RWPE2 (cell line): ENCODE measurements around the gene AP3M1.

ENCODE experiments used
- ATAC-seq: fragments of 200-7000 bp; cut with Tn5 transposase; 3 replicates; pipeline ENCODE4 v1.9.1; 2021; ENCODE audit warnings: low read depth
- DNase-seq: peaks from one replicate; pipeline ENCODE4 v3.0.0-alpha.2; 2020; ENCODE audit warnings: low spot score
- H3K27ac ChIP-seq: fragments of 450-650 bp; 2 replicates; pipeline ENCODE4 v1.5.1; 2017; ENCODE audit warnings: mild to moderate bottlenecking; ENCODE audit not compliant: poor library complexity, severe bottlenecking
- H3K27me3 ChIP-seq: fragments of 250-450 bp; sonication (Bioruptor Pico); 2 replicates; pipeline ENCODE4 v1.5.1; 2021; ENCODE audit warnings: mild to moderate bottlenecking, moderate library complexity; ENCODE audit not compliant: insufficient read depth, poor library complexity, severe bottlenecking
- H3K36me3 ChIP-seq: fragments of 250-450 bp; sonication (Bioruptor Pico); 2 replicates; pipeline ENCODE4 v1.5.1; 2020; ENCODE audit warnings: low read depth, mild to moderate bottlenecking, moderate library complexity
- H3K4me1 ChIP-seq: fragments of 250-450 bp; sonication (Bioruptor Pico); 2 replicates; pipeline ENCODE4 v1.5.1; 2021; ENCODE audit warnings: mild to moderate bottlenecking, moderate library complexity; ENCODE audit not compliant: insufficient read depth, poor library complexity, severe bottlenecking
- H3K4me3 ChIP-seq: fragments of 250-450 bp; sonication (Bioruptor Pico); 2 replicates; pipeline ENCODE4 v1.5.1; 2021; ENCODE audit warnings: mild to moderate bottlenecking, moderate library complexity; ENCODE audit not compliant: severe bottlenecking
- H3K9me3 ChIP-seq: fragments of 250-450 bp; sonication (Bioruptor Pico); 2 replicates; pipeline ENCODE4 v1.5.1; 2021; ENCODE audit warnings: mild to moderate bottlenecking, moderate library complexity; ENCODE audit not compliant: severe bottlenecking
- TF ChIP-seq, protein P1 (sequence below): fragments of 450-650 bp; IDR thresholded peaks from one replicate; pipeline ENCODE4 v1.5.1; 2017; ENCODE audit warnings: mild to moderate bottlenecking, moderate library complexity; ENCODE audit not compliant: poor library complexity, severe bottlenecking

AP3M1 gene

DNA sequence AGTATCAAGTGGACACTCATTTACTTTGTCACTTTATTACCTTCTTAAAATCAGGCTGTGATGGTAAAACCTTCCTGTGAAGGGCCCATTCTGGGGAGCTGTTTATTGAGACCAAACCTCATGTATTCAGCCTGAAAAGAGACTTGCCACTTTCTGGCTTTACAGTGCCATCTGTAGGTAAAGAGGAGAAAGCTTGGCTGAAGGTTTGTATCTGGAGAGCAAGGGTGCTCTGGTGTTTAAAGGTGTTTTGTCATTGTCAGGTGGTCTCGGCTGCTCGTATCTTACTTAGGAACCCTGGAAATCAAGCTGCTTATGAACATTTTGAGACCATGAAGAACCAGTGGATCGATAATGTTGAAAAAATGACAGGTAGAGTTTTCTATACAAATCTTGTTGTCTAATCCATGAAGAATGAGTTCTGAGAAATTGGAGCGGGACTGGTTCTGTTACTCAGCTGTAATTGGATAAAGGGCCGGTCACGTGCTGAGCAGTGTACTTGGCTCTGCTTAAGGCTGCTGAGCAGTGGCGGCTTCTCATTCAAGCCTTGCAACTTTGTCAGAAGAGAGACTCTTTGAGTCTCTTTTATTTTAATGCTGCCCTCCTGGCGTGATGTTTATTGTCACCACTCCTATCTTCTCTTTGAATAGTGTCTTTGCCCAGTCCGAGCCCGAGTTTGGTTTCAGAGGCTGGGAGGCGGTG, 46.9 kb downstream of the AP3M1 start:
- H3K4me1 ChIP-seq = no peaks in the 10 kb centered on the region
- TF ChIP-seq, protein P1, sequence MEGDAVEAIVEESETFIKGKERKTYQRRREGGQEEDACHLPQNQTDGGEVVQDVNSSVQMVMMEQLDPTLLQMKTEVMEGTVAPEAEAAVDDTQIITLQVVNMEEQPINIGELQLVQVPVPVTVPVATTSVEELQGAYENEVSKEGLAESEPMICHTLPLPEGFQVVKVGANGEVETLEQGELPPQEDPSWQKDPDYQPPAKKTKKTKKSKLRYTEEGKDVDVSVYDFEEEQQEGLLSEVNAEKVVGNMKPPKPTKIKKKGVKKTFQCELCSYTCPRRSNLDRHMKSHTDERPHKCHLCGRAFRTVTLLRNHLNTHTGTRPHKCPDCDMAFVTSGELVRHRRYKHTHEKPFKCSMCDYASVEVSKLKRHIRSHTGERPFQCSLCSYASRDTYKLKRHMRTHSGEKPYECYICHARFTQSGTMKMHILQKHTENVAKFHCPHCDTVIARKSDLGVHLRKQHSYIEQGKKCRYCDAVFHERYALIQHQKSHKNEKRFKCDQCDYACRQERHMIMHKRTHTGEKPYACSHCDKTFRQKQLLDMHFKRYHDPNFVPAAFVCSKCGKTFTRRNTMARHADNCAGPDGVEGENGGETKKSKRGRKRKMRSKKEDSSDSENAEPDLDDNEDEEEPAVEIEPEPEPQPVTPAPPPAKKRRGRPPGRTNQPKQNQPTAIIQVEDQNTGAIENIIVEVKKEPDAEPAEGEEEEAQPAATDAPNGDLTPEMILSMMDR = peak; percentile 47
- H3K27me3 ChIP-seq = no peaks in the 10 kb centered on the region
- H3K27ac ChIP-seq = no peak overlapping the region
- peaks cover 94% of the 10 kb centered on the region for H3K36me3 ChIP-seq
- no peak for DNase-seq
- peak; percentile 43; the same call in 1 of the 3 replicates for ATAC-seq
- no peak overlapping the region for H3K4me3 ChIP-seq
- H3K9me3 ChIP-seq = no peaks in the 10 kb centered on the region

DNA sequence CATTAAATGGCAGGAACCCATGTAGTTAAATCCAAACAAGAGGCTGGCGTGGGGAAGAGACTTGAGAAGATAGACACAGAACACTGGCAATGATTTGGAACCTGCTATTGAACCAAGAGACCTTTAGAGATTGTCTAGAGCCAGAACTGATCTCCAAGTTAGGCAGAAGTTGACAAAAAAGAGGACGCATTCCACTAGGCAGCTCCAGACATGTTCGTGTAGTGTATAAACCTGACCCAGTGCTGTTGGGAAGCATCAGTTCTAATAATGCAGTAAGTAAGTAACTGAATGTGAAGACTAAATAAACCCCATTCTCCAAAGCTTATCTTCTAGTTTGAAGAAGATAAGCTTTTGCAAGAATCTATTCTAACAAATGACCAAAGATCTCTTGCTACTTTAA, 50.8 kb downstream of the AP3M1 start:
- Histone ChIP-seq H3K27me3 (no peaks in the 10 kb centered on the region), H3K4me3 (no peak overlapping the region), H3K36me3 (peaks cover 95% of the 10 kb centered on the region), H3K27ac (no peak overlapping the region), H3K9me3 (no peaks in the 10 kb centered on the region), H3K4me1 (no peaks in the 10 kb centered on the region)
- ATAC-seq (no peak), DNase-seq (no peak)
- TF ChIP-seq, protein P1 = no peak

DNA sequence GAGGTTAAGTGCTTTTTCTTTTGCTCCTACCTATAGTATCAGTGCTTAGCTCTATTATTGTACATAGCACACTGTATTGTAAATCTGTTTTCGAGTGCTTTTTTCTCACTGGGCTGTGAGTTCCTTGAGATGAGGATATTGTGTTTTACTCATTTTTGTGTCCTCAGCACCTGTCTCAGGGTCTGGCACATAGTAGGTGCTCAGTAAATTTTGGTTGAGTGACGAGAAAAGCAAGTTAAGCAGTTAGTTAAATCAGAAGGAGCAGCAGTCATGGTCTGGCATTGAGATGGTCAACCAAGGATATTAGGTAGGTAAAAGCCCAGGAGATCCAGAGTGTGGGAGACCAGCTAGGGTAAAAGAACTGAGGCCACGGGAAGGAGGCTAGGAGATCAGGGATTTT, 51.2 kb downstream of the AP3M1 start:
- H3K4me3 ChIP-seq = no peak overlapping the region

DNA sequence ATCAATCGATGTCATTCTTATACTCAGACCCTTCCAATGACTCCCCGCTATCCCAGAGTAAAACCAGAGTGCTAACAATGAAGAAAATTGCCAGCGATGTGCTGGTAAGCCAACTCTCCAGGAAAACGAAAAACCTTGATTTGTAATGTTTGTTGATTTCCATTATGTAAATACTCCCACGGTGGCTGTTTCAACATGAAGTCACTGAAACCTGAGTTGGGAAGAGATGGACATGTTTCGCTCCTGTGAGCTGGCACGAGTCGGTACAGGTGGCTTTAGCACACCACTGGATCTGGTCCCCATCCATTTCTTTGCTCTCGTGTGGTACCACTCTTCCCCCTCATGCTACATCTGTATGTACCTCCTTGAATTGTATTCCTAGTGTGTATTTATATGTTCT, 52.9 kb downstream of the AP3M1 start:
- TF ChIP-seq, protein P1 = no peak
- Histone ChIP-seq H3K36me3 (peaks cover 95% of the 10 kb centered on the region), H3K4me3 (no peak overlapping the region), H3K27me3 (no peaks in the 10 kb centered on the region), H3K4me1 (no peaks in the 10 kb centered on the region), H3K27ac (no peak overlapping the region), H3K9me3 (no peaks in the 10 kb centered on the region)
- ATAC-seq (no peak), DNase-seq (no peak)

More for the DNA sequence above, 51.2 kb downstream of the AP3M1 start:
- no peak overlapping the region for H3K27ac ChIP-seq
- H3K36me3 ChIP-seq = peaks cover 95% of the 10 kb centered on the region
- no peaks in the 10 kb centered on the region for H3K27me3 ChIP-seq
- no peak for DNase-seq
- H3K4me1 ChIP-seq = no peaks in the 10 kb centered on the region
- TF ChIP-seq, protein P1 = no peak
- H3K9me3 ChIP-seq = no peaks in the 10 kb centered on the region
- no peak for ATAC-seq

DNA sequence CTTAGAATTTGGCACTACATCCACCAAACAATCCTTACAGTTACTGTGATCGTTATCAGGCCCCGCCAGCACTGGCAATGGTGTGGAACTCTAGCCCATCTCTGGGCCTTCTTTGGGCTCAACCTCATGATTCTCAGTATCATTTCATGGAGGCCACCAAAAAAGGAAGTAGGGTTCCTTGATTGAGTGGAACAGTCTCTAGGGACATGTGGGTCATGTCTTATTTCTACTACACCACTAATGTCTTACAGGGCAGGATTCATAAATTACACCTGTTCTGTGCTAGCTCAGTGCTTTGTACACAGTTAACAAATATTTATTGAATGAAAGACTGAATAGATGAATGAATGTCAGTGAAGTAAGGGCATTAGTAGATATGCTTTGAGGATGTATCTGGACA, 53.9 kb downstream of the AP3M1 start:
- Histone ChIP-seq H3K27me3 (no peaks in the 10 kb centered on the region), H3K27ac (no peak overlapping the region), H3K4me1 (no peaks in the 10 kb centered on the region), H3K36me3 (peaks cover 95% of the 10 kb centered on the region), H3K9me3 (no peaks in the 10 kb centered on the region), H3K4me3 (no peak overlapping the region)
- TF ChIP-seq, protein P1 = no peak
- ATAC-seq = no peak
- no peak for DNase-seq
